ENCODE measurements around the gene MS4A6E.

The MS4A6E gene

DNA sequence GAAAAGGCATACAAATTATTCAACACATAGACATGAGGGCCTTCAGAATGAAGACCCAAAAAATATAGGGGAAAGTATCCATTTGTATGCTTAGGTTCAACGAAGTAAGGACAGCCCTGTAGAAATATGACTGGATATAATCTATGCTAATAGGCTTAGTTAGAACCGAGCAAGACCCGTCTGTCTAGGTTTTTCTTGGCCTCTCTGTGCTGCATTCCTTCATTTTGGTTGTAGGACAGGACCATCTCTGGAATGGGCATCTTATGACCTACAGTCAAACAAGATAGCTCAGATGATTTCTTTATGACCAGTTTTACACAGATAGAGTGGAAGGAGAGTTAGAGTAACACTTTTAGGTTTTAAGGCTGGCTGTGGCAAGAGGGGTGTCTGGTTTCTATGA, 45.7 kb downstream of the MS4A6E start:
- H3K9me3 ChIP-seq (ENCODE audit: control insufficient read depth, insufficient read depth, low read depth, low read length): no peaks in the 10 kb centered on the region
- H3K4me3 ChIP-seq (ENCODE audit: low read depth, low read length): no peak overlapping the region
- no peak overlapping the region for H3K27ac ChIP-seq (ENCODE audit: extremely low read depth, low read depth, low read length)
- 0 out of 2 replicates have a peak, but pooled peaks cover 3% of the 10 kb centered on the region for H3K4me1 ChIP-seq (ENCODE audit: control insufficient read depth, insufficient read depth, low read length)
- ChIA-PET CTCF (interaction anchor here (3.8 kb wide), 1 partner anchor 9 kb away, joined by 15 read pairs; no protein-coding TSS in a partner anchor), POLR2A (no interaction called here)
- H3K36me3 ChIP-seq (ENCODE audit: control insufficient read depth in 2 of 2, insufficient read depth in 1 of 2, low read length in 2 of 2): no peaks in the 10 kb centered on the region
- TF ChIP-seq ZNF202 (tag by site-specific recombination; IDR thresholded peaks at IDR 0.05; ENCODE audit: borderline replicate concordance) (no peak), ZNF530 (tag by site-specific recombination; IDR thresholded peaks at IDR 0.05; ENCODE audit: low read depth) (no peak), ZNF37A (tag by site-specific recombination; IDR thresholded peaks at IDR 0.05) (no peak), GLI4 (tag by site-specific recombination; IDR thresholded peaks at IDR 0.05) (no peak), ZNF221 (tag by site-specific recombination; IDR thresholded peaks at IDR 0.05; ENCODE audit: borderline replicate concordance) (no peak), ZNF138 (tag by site-specific recombination; IDR thresholded peaks at IDR 0.05; ENCODE audit: borderline replicate concordance) (no peak), ZXDB (tag by site-specific recombination; IDR thresholded peaks at IDR 0.05) (no peak), OSR2 (tag by site-specific recombination; IDR thresholded peaks at IDR 0.05) (no peak), SETDB1 (IDR thresholded peaks at IDR 0.05; ENCODE audit: insufficient read length, low read length) (no peak), ZNF341 (tag by site-specific recombination; IDR thresholded peaks at IDR 0.05; ENCODE audit: low read depth) (no peak), ZNF624 (tag by site-specific recombination; IDR thresholded peaks at IDR 0.05) (no peak), ZNF140 (tag by site-specific recombination; IDR thresholded peaks at IDR 0.05) (no peak), ZNF16 (tag by site-specific recombination; IDR thresholded peaks at IDR 0.05; ENCODE audit: low read depth) (no peak), ZNF529 (tag by site-specific recombination; IDR thresholded peaks at IDR 0.05; ENCODE audit: insufficient replicate concordance) (no peak), ZNF366 (tag by site-specific recombination; conservative IDR thresholded peaks at IDR 0.05) (no peak)
- TF ChIP-seq, protein P1, sequence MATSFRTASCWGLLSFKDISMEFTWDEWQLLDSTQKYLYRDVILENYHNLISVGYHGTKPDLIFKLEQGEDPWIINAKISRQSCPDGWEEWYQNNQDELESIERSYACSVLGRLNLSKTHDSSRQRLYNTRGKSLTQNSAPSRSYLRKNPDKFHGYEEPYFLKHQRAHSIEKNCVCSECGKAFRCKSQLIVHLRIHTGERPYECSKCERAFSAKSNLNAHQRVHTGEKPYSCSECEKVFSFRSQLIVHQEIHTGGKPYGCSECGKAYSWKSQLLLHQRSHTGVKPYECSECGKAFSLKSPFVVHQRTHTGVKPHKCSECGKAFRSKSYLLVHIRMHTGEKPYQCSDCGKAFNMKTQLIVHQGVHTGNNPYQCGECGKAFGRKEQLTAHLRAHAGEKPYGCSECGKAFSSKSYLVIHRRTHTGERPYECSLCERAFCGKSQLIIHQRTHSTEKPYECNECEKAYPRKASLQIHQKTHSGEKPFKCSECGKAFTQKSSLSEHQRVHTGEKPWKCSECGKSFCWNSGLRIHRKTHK (tag by site-specific recombination; IDR thresholded peaks at IDR 0.05): no peak
- TF ChIP-seq, protein P2, sequence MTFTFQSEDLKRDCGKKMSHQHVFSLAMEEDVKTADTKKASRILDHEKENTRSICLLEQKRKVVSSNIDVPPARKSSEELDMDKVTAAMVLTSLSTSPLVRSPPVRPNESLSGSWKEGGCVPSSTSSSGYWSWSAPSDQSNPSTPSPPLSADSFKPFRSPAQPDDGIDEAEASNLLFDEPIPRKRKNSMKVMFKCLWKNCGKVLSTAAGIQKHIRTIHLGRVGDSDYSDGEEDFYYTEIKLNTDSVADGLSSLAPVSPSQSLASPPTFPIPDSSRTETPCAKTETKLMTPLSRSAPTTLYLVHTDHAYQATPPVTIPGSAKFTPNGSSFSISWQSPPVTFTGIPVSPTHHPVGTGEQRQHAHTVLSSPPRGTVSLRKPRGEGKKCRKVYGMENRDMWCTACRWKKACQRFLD (tag by site-specific recombination; IDR thresholded peaks at IDR 0.05): no peak
- TF ChIP-seq, protein P3, sequence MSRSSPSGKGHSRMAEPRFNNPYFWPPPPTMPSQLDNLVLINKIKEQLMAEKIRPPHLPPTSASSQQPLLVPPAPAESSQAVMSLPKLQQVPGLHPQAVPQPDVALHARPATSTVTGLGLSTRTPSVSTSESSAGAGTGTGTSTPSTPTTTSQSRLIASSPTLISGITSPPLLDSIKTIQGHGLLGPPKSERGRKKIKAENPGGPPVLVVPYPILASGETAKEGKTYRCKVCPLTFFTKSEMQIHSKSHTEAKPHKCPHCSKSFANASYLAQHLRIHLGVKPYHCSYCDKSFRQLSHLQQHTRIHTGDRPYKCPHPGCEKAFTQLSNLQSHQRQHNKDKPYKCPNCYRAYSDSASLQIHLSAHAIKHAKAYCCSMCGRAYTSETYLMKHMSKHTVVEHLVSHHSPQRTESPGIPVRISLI (tag by site-specific recombination; IDR thresholded peaks at IDR 0.05): no peak
- TF ChIP-seq, protein P4, sequence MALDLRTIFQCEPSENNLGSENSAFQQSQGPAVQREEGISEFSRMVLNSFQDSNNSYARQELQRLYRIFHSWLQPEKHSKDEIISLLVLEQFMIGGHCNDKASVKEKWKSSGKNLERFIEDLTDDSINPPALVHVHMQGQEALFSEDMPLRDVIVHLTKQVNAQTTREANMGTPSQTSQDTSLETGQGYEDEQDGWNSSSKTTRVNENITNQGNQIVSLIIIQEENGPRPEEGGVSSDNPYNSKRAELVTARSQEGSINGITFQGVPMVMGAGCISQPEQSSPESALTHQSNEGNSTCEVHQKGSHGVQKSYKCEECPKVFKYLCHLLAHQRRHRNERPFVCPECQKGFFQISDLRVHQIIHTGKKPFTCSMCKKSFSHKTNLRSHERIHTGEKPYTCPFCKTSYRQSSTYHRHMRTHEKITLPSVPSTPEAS (tag by site-specific recombination; IDR thresholded peaks at IDR 0.05): no peak
- TF ChIP-seq, protein P5, sequence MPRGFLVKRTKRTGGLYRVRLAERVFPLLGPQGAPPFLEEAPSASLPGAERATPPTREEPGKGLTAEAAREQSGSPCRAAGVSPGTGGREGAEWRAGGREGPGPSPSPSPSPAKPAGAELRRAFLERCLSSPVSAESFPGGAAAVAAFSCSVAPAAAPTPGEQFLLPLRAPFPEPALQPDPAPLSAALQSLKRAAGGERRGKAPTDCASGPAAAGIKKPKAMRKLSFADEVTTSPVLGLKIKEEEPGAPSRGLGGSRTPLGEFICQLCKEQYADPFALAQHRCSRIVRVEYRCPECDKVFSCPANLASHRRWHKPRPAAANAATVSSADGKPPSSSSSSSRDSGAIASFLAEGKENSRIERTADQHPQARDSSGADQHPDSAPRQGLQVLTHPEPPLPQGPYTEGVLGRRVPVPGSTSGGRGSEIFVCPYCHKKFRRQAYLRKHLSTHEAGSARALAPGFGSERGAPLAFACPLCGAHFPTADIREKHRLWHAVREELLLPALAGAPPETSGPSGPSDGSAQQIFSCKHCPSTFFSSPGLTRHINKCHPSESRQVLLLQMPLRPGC (tag by site-specific recombination; IDR thresholded peaks at IDR 0.05): no peak

DNA sequence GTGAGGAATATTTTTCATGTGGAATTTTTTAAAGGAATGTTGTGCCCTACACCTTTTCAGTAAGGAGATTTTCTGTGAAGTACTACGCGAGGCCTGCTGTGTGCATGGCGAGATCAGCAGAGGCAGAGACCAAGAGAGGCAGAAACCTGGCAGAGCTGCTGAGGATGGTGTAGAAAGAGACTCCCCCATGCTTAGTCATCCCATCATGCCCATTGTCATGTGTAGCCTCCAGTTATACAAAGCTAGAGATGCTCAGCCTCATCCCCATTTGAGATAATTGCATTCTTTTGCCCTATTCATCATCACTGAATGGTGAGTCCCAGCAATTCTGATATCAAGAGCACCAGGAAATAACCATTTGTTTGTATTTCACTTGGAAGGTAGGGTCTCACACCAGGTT, 48.3 kb downstream of the MS4A6E start:
- Histone ChIP-seq H3K9me3 (ENCODE audit: control insufficient read depth, insufficient read depth, low read depth, low read length) (no peaks in the 10 kb centered on the region), H3K4me3 (ENCODE audit: low read depth, low read length) (no peak overlapping the region), H3K4me1 (ENCODE audit: control insufficient read depth, insufficient read depth, low read length) (0 out of 2 replicates have a peak, but pooled peaks cover 3% of the 10 kb centered on the region), H3K36me3 (ENCODE audit: control insufficient read depth in 2 of 2, insufficient read depth in 1 of 2, low read length in 2 of 2) (no peaks in the 10 kb centered on the region), H3K27ac (ENCODE audit: extremely low read depth, low read depth, low read length) (no peak overlapping the region)
- POLR2A ChIA-PET: no interaction called here
- CTCF ChIA-PET: no interaction called here
- TF ChIP-seq, protein P6, sequence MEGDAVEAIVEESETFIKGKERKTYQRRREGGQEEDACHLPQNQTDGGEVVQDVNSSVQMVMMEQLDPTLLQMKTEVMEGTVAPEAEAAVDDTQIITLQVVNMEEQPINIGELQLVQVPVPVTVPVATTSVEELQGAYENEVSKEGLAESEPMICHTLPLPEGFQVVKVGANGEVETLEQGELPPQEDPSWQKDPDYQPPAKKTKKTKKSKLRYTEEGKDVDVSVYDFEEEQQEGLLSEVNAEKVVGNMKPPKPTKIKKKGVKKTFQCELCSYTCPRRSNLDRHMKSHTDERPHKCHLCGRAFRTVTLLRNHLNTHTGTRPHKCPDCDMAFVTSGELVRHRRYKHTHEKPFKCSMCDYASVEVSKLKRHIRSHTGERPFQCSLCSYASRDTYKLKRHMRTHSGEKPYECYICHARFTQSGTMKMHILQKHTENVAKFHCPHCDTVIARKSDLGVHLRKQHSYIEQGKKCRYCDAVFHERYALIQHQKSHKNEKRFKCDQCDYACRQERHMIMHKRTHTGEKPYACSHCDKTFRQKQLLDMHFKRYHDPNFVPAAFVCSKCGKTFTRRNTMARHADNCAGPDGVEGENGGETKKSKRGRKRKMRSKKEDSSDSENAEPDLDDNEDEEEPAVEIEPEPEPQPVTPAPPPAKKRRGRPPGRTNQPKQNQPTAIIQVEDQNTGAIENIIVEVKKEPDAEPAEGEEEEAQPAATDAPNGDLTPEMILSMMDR (tag by site-specific recombination; IDR thresholded peaks at IDR 0.05): no peak

Data from HEK293 (cell line).